Measurements from ENCODE around the gene EIF6.
A peak's percentile ranks its signal among the peaks of the same experiment; 100 is the strongest.
"Not testable (repeated sequence)": the region's sequence is repeated elsewhere in the genome, so short reads cannot be mapped to it uniquely, and the experiment has no call there.

EIF6 gene

GRCh38 chr20:35254448-35254999 is 30.0 kb downstream of the EIF6 start:
- no peak for DNase-seq (ENCODE audit: low read depth)

- no peak for DNase-seq (ENCODE audit: low read depth)
Measured at GRCh38 chr20:35253010-35253409, 31.6 kb downstream of the EIF6 start.

- DNase-seq (ENCODE audit: low read depth), result not testable (repeated sequence)
Measured at GRCh38 chr20:35252598-35252997, 32.0 kb downstream of the EIF6 start.

GRCh38 chr20:35252037-35252461 is 32.5 kb downstream of the EIF6 start:
- no peak for DNase-seq (ENCODE audit: low read depth)

- DNase-seq (ENCODE audit: low read depth), result no peak
Measured at GRCh38 chr20:35251613-35251940, 33.0 kb downstream of the EIF6 start.

- DNase-seq (ENCODE audit: low read depth), result no peak
Measured at GRCh38 chr20:35248641-35249475, 35.7 kb downstream of the EIF6 start.

- DNase-seq (ENCODE audit: low read depth), result no peak
Measured at GRCh38 chr20:35246723-35247122, 37.8 kb downstream of the EIF6 start.

- DNase-seq (ENCODE audit: low read depth), result no peak
Measured at GRCh38 chr20:35243986-35244385, 40.6 kb downstream of the EIF6 start.

- no peak for DNase-seq (ENCODE audit: low read depth)
Measured at GRCh38 chr20:35243317-35243716, 41.3 kb downstream of the EIF6 start.

GRCh38 chr20:35240811-35241293 is 43.7 kb downstream of the EIF6 start:
- no peak for DNase-seq (ENCODE audit: low read depth)

- DNase-seq (ENCODE audit: low read depth), result no peak
Measured at GRCh38 chr20:35240083-35240810, 44.3 kb downstream of the EIF6 start.

- no peak for DNase-seq (ENCODE audit: low read depth)
Measured at GRCh38 chr20:35238735-35239134, 45.8 kb downstream of the EIF6 start.

- DNase-seq (ENCODE audit: low read depth), result no peak
Measured at GRCh38 chr20:35238170-35238569, 46.4 kb downstream of the EIF6 start.

- no peak for DNase-seq (ENCODE audit: low read depth)
Measured at GRCh38 chr20:35237486-35237885, 47.1 kb downstream of the EIF6 start.

- DNase-seq (ENCODE audit: low read depth), result no peak
Measured at GRCh38 chr20:35235881-35236280, 48.7 kb downstream of the EIF6 start.

- peak; percentile 59 for DNase-seq (ENCODE audit: low read depth)
Measured at GRCh38 chr20:35232575-35232974, 52.0 kb downstream of the EIF6 start.
